SK-N-SH (cell line): ENCODE data around the gene MPDU1.

Experiments
- EP300 ChIP-seq, 2 experiments: IDR thresholded peaks; 2 replicates each; pipeline versions ENCODE4 v1.4.0 to v1.6.1; 2012; ENCODE audit warnings: borderline replicate concordance in 1 of 2, low read depth in 1 of 2, low read length in 1 of 2
- EZH2phosphoT487 ChIP-seq: fragments of 200-600 bp; sonication (generic); IDR thresholded peaks from 2 replicates; pipeline ENCODE4 v1.6.1; 2017; ENCODE audit warnings: low read depth, mixed run types, mild to moderate bottlenecking, antibody characterized with exemption, moderate library complexity, borderline replicate concordance
- FOXJ3 ChIP-seq: sonication (generic); formaldehyde crosslinking; IDR thresholded peaks from 2 replicates; pipeline ENCODE4 v1.5.1; 2020; ENCODE audit warnings: mild to moderate bottlenecking, missing genetic modification reagents
- TAF1 ChIP-seq: IDR thresholded peaks from 2 replicates; pipeline ENCODE4 v1.6.1; 2012; ENCODE audit warnings: low read depth, mild to moderate bottlenecking, low read length, moderate library complexity, borderline replicate concordance
- TF ChIP-seq, protein P1 (sequence below): fragments of 200-600 bp; sonication (generic); IDR thresholded peaks from 2 replicates; pipeline ENCODE4 v1.6.1; 2017; ENCODE audit warnings: antibody characterized with exemption, mild to moderate bottlenecking, moderate library complexity

DNA sequence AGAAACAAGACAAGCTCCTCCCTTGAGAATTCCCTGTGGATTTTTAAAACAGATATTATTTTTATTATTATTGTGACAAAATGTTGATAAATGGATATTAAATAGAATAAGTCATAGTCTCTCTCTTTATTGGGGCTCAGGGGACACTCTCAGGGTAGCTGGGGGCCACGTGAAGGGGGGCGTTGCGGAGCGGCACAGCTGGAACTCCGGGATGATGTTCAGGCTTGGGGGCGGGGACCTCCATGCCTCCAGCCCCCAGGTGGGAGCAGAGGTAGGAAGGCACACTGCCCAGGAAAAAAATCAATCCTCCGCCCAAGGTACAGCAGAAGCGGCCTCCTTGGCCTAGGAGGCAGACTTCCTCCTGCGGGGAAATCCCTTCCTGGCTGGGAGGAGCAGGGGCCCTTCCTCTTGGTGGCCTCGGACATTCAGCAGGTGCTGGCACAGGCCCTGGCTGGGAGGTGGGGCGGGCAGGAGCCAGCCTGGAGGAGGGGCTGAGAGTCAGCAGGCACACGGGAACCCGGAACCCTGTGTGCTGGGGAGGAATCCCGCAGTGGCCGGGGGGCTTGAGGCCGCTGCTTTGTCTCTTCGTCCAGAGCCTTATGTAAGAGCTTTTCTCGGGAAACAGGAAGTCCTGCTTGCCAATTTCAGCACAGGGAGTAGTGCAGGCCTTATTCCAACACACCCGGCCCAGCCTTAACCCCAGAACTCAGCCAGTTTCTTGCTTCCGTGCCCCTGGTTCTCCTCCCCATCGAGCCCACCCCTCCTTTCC, 25.7 kb upstream of the MPDU1 start:
- TF ChIP-seq, protein P1, sequence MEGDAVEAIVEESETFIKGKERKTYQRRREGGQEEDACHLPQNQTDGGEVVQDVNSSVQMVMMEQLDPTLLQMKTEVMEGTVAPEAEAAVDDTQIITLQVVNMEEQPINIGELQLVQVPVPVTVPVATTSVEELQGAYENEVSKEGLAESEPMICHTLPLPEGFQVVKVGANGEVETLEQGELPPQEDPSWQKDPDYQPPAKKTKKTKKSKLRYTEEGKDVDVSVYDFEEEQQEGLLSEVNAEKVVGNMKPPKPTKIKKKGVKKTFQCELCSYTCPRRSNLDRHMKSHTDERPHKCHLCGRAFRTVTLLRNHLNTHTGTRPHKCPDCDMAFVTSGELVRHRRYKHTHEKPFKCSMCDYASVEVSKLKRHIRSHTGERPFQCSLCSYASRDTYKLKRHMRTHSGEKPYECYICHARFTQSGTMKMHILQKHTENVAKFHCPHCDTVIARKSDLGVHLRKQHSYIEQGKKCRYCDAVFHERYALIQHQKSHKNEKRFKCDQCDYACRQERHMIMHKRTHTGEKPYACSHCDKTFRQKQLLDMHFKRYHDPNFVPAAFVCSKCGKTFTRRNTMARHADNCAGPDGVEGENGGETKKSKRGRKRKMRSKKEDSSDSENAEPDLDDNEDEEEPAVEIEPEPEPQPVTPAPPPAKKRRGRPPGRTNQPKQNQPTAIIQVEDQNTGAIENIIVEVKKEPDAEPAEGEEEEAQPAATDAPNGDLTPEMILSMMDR = no peak
- TF ChIP-seq FOXJ3 (CRISPR knock-in tag) (no peak), TAF1 (no peak), EP300 (IDR thresholded peaks at IDR 0.05; ENCODE audit: borderline replicate concordance in 1 of 2, low read depth in 1 of 2, low read length in 1 of 2) (no peak), EZH2phosphoT487 (no peak)
